DMS53 (cell line): ENCODE measurements around the gene CLIP2.
A peak's percentile ranks its signal among the peaks of the same experiment; 100 is the strongest.
"Not testable (repeated sequence)": the region's sequence is repeated elsewhere in the genome, so short reads cannot be mapped to it uniquely, and the experiment has no call there.

Source experiments
- DNase-seq: peaks from one replicate; lab custom pipeline; 2025; lab: John Stamatoyannopoulos, UW

The CLIP2 gene

DNA sequence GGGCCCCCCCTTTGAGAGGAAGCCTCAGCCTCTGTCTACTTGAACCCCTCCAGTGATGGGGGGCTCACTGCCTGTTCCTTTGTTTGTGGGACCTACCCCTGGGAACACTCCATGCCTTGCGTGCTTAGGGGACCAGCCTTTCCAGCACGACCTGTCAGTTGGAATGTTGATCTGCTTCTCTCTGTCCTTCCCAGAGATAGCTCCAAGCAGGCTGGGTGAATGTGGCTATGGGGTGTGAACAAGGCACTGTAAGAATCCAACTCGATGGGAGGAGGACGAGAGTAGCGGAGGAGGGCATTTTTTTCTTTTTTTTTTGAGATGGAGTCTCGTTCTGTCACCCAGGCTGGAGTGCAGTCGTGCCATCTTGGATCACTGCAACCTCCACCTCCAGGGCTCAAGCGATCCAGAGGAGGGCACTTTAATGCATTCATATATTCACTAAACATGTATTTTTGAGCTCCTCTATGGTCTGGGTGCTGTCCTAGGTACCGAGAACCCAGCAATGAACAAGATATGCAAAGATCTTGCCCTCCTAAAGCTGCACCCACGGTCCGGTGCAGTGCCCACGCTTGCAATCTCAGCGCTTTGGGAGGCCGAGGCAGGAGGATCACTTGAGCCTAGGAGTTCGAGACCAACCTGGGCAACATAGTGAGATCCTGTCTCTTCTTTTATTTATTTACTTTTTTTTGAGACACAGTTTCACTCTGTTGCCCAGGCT lies 8.5 kb downstream of the CLIP2 start:
- DNase-seq = no peak

DNA sequence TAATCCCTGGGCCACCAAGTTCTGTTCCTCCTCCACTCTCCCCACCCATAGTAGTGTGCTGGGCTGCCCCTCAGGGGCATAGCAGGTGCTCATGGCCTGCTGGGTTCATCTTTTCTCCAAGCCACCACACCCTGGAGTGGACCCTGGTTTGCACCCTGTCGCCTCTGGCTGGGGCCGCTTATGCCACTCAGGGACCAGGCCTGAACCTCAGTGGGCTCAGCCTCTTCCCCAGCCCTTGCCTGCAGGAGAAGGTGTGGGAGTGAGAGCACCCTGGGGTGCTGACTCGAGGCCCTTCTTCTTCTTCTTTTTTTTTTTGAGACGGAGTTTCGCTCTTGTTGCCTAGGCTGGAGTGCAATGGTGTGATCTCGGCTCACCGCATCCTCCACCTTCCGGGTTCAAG lies 10.2 kb downstream of the CLIP2 start:
- DNase-seq = no peak

- no peak for DNase-seq
These were observed 11.7 kb downstream of the CLIP2 start for GRCh38 chr7:74300926-74301325.

GRCh38 chr7:74302745-74303221 lies 13.6 kb downstream of the CLIP2 start:
- DNase-seq = no peak

DNA sequence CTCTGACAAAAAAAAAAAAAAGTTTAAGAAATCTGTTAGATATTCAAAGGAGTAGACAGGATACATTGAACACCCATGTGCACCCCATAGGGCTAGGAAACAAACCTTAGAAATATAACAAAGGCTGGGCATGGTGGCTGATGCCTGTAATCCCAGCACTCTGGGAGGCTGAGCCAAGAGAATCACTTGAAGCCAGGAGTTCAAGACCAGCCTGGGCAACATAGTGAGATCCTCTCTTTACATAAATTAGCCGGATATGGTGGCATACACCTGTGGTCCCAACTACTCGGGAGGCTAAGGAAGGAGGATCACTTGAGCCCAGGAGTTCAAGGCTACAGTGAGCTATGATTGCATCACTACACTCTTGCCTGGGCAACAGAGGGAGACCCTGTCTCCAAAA lies 15.3 kb downstream of the CLIP2 start:
- DNase-seq = no peak

DNA sequence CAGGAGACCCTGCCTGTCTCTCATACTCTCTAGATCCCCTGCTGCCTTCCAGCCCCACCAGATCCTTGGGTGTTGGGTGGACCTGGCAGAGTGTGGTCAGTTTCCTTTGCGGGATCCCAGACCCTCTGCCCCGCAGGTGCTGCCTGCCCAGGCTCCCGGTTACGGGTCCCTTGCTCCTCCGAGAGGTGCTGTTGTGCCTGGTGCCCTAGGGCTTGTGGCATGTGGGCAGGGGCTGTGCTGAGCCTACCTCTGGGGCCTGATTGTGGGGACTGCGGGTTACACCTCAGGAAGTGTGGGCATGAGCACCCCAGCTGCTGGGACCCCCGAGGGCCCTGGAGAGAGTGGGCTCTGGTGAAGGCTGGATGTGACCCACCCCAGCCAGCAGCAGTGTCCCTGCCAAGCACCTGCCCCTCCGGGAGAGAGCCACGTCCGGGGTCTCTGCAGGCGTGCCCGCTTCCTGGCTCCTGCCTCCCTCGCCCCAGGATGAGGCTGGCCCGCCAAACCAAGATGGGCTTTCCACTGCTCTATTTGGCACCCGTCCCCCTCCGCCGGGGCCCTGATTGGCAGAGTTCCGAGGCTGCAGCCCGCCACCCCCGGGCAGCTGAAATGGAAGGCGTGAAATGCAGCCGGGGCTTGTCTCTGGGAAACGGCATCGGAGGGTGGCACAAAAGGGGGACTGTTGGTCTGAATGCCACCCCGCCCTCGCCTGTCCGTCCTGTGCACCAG lies 17.0 kb downstream of the CLIP2 start:
- no peak for DNase-seq

DNA sequence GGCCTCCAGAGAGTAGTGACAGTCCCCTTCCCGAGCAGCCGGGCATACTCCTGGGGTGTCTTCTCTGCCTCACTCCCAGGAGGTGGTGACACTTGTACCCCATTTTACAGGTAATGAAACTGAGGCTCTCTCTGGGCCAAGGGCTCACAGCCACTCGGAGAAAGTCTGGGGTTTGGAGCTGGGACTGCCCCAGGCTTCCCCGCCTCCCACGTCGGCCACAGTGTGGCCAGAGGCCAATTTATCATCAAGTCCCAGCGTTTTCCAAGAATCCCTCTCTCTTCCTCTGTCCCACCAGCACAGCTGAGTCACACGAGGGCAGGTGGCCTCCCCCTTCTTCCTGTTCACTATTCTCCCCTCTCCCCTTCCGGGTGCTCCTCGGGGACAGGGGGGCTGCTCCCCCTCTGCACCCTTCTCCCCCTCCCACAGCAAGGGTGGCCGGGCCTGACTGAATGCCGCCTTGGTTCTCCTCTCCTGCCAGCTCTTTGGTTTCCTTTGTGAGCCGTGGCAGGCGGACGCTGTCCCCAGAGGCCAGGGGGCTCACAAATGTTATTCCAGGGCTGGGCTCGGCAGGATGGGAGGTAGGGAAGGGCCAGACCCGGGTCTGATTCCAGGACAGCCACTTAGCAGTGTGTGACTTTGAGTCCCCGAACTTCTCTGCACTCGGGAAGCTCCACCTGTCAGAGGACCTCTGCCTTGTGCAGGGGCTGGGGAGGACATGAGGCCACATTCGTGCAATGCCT lies 17.7 kb downstream of the CLIP2 start:
- DNase-seq = no peak

DNA sequence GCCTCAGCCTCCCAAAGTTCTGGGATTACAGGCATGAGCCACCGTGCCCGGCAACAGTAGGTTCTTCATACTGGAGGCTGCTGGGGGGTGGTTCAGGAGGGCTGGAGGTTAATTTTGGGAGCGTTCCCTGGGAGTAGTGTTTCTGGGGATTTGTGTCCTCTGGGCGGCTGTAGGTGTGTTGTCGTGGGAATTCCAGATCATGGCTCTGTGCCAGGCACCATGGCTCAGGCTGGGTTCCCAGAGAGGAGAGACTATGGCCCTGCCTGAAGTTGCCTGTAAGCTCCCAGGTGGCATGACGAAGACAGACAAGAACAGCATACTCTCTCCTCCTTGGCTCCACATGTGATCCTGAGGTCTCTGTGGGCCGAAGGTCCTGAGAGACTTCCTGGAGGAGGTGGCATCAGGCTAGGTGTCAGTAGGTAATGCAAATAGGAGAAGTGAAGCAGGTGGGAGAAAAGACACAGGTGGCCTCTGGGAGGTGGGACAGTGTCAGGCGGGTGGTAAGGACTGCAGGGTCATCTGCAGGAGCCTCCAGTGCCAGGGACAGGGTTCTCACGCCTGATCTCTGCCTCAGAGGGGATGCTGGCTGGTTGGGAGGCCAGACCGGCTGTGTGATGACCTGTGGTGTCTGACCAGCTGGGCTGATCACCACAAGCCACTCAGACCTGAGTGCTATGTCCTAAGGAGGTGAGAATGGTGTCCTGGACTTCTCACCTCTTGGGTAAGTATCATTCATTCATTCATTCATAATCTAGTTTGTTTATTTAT lies 18.7 kb downstream of the CLIP2 start:
- no peak for DNase-seq

- DNase-seq = no peak
These were observed 20.0 kb downstream of the CLIP2 start for GRCh38 chr7:74309181-74309580.

GRCh38 chr7:74311305-74311744 lies 22.1 kb downstream of the CLIP2 start:
- DNase-seq = peak; percentile 26

GRCh38 chr7:74312418-74313028 lies 23.3 kb downstream of the CLIP2 start:
- peak; percentile 35 for DNase-seq

DNA sequence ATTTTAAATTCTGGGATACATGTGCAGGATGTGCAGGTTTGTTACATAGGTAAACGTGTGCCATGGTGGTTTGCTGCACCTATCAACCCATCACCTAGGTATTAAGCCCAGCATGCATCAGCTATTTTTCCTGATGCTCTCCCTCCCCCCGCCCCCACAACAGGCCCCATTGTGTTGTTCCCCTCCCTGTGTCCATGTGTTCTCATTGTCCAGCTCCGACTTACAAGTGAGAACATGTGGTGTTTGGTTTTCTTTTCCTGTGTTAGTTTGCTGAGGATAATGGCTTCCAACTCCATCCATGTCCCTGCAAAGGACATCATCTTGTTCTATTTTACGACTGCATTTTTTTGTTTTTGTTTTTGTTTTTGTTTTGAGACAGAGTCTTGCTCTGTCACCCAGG lies 26.7 kb downstream of the CLIP2 start:
- DNase-seq = not testable (repeated sequence)

- no peak for DNase-seq
These were observed 28.1 kb downstream of the CLIP2 start for GRCh38 chr7:74317146-74317782.

DNA sequence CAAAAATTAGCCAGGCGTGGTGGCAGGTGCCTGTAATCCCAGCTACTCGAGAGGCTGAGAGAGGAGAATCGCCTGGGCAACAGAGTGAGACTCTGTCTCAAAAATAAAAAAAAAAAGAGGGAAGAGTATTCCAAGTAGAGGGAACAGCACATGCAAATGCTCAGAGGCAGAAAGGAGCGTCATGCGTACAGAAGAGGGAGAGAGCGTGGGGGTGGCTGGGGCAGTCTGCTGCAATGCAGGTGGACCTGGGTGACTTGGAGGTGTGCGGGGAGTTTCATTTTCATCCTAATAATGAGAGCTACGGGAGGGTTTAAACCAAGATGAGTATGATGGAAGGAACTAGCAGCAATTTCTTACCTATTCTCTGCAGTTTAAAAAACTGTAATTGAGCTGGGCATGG lies 28.8 kb downstream of the CLIP2 start:
- no peak for DNase-seq

DNA sequence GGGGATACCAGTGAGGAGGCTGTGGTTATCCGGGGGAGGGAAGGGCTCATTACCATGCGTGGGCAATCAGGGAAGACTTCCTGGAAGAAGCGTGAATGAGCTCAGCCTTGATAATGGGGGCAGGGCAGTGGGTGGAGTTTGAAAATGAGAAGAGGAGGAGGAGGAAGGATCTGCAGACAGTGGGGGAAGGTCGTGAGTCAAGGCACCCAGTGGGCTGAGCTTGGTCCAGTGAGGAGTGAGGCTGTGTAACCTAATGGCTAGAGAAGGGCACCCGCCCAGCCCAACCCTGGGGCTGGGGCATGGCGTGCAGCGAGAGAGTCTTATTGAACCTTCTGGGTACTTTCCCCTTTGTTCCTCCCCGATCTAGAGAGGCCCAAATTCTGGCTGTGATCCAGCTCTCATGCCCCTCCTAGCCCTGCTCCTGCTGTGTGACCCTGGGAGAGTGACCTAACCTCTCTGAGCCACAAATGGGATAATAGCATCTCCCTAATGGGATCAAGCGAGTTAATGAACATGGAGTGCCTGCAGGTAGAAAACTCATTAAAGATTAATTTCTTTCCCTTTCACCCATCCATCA lies 31.5 kb downstream of the CLIP2 start:
- DNase-seq = no peak

DNA sequence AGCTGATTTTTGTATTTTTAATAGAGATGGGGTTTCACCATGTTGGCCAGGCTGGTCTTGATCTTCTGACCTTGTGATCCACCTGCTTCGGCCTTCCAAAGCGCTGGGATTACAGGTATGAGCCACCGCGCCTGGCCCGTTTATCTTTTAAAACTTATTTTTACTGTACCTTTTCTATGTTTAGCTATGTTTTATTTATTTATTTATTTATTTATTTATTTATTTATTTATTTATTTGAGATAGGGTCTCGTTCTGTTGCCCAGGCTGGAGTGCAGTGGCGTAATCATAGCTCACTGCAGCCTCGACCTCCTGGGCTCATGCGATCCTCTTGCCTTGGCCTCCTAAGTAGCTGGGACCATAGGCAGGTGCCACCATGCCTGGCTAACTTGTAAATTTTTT lies 33.7 kb downstream of the CLIP2 start:
- not testable (repeated sequence) for DNase-seq

DNA sequence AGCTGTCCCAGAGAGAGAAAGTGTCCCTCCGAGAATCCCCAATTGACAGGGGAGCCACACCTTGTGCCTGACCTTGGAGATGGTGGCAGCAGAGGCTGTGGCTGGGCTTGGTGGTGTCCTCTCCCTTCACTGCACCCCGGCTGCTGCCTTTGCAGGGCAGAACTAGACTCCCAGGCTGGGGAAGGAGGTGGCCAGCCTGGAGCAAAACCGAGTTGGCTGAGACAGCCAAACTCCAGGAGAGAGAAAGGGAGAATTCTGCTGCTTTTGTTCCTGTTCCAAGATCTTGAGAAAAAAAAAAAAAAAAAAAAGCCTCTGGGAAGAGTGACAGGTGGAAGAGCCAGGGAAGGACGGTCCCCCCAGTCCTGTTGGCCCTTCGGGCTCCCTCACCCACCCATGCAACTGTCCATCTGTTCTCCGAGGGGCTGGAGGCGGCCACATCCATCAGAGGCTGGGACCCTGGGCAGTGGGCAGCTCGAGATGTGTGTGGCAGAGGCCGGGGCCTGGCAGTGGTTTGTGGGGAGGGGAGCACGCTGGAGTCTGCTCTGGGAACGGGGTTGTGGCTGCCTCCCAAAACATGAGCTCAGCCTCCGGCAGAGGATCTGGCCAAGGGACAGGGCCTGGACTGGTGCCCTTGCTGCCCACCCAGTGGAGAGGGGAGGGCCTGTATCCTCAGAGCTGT lies 35.5 kb downstream of the CLIP2 start:
- no peak for DNase-seq

- no peak for DNase-seq
These were observed 36.0 kb downstream of the CLIP2 start for GRCh38 chr7:74325210-74325565.

GRCh38 chr7:74329225-74329624 lies 40.0 kb downstream of the CLIP2 start:
- no peak for DNase-seq
